ENCODE measurements around the gene AUTS2.

AUTS2 gene

GRCh38 chr7:70669854-70670253, 1071.6 kb downstream of the AUTS2 start:
- no peak overlapping the region for H3K27ac ChIP-seq (ENCODE audit: low read depth, low read length)
- H3K9me3 ChIP-seq (ENCODE audit: control insufficient read depth, insufficient read depth, low read depth, low read length), result no peaks in the 10 kb centered on the region
- peaks cover 27% of the 10 kb centered on the region; the same call in 1 of the 2 replicates for H3K27me3 ChIP-seq (ENCODE audit: control insufficient read depth, insufficient read depth, low read length)
- H3K4me1 ChIP-seq (ENCODE audit: control insufficient read depth, insufficient read depth, low read length), result peaks cover 6% of the 10 kb centered on the region
- no peak overlapping the region for H3K4me3 ChIP-seq (ENCODE audit: low read depth, low read length)
- no peak overlapping the region for H3K9ac ChIP-seq (ENCODE audit: low read length)
- H3K36me3 ChIP-seq (ENCODE audit: control insufficient read depth, insufficient read depth, low read length), result no peaks in the 10 kb centered on the region

DNA sequence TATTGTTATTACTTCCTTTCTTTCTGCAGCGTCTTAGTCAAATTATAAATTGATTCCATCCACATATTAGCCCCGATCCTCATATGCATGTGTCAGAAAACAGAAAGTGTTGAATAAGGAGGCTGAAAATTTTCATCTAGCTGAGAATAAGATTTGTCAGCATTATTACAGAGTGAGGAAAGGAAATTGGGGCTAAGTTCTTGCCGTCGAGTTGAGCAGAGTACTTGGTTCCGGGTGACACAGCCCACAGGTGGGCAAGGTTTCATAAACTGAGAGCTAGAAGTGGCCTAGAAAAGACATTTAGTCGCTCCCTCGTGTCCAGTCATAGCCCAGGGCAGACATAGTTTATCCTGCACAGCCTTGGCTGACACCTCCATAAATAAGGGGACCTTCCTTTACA, 1072.0 kb downstream of the AUTS2 start:
- peaks cover 32% of the 10 kb centered on the region; the same call in 1 of the 2 replicates for H3K27me3 ChIP-seq (ENCODE audit: control insufficient read depth, insufficient read depth, low read length)

DNA sequence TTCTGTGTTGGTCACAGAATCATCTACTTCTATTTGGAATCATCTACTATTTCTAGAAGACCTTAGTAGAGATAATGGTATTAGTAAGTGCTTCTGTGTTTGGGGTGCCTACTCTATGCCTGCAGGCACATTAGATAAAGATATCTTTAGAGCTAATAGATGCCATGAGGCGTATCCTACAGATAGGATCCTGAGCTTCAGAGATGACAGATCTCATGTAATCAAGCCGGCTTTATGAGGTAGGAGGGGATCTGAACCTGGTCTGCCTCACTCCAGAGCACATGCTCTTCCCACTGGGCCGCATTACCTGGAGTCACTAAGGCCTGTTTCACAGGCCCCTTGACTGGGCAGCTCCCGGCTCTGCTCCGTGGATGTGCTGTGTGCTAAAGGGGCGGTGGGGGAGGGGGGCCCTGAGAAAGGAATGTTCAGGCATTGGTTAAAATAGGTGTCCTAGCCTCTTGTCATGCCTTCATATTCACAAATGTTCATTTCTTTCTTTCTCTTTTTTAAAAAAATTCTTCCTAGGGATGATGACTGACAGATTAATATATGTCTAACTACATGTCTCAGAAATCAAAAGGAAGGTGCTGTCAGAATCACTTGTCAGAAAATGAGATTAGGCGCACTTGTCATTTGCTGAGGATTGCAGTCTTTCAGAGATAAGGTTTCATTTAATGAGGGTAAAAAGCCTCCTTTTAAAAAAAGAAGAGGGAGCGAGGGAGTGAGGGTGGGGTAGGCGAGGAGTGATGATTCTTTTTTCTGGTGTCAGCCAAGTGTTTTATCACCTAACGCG, 1075.7 kb downstream of the AUTS2 start:
- Histone ChIP-seq H3K27me3 (ENCODE audit: control insufficient read depth, insufficient read depth, low read length) (peaks cover 58% of the 10 kb centered on the region), H3K36me3 (ENCODE audit: control insufficient read depth, insufficient read depth, low read length) (no peaks in the 10 kb centered on the region), H3K9me3 (ENCODE audit: control insufficient read depth, insufficient read depth, low read depth, low read length) (no peaks in the 10 kb centered on the region), H3K4me1 (ENCODE audit: control insufficient read depth, insufficient read depth, low read length) (peaks cover 11% of the 10 kb centered on the region), H3K4me3 (ENCODE audit: low read depth, low read length) (no peak overlapping the region), H3K9ac (ENCODE audit: low read length) (no peak overlapping the region), H3K27ac (ENCODE audit: low read depth, low read length) (no peak overlapping the region)

More for the DNA sequence above, 1072.0 kb downstream of the AUTS2 start:
- Histone ChIP-seq H3K36me3 (ENCODE audit: control insufficient read depth, insufficient read depth, low read length) (no peaks in the 10 kb centered on the region), H3K27ac (ENCODE audit: low read depth, low read length) (no peak overlapping the region), H3K4me1 (ENCODE audit: control insufficient read depth, insufficient read depth, low read length) (peaks cover 6% of the 10 kb centered on the region), H3K4me3 (ENCODE audit: low read depth, low read length) (no peak overlapping the region), H3K9me3 (ENCODE audit: control insufficient read depth, insufficient read depth, low read depth, low read length) (no peaks in the 10 kb centered on the region), H3K9ac (ENCODE audit: low read length) (no peak overlapping the region)

- peaks cover 64% of the 10 kb centered on the region for H3K27me3 ChIP-seq (ENCODE audit: control insufficient read depth, insufficient read depth, low read length)
- H3K9ac ChIP-seq (ENCODE audit: low read length), result no peak overlapping the region
- no peak overlapping the region for H3K4me3 ChIP-seq (ENCODE audit: low read depth, low read length)
- no peaks in the 10 kb centered on the region for H3K36me3 ChIP-seq (ENCODE audit: control insufficient read depth, insufficient read depth, low read length)
- no peak overlapping the region for H3K27ac ChIP-seq (ENCODE audit: low read depth, low read length)
- peaks cover 12% of the 10 kb centered on the region for H3K4me1 ChIP-seq (ENCODE audit: control insufficient read depth, insufficient read depth, low read length)
- no peaks in the 10 kb centered on the region for H3K9me3 ChIP-seq (ENCODE audit: control insufficient read depth, insufficient read depth, low read depth, low read length)
Observed at GRCh38 chr7:70674571-70675010, 1076.3 kb downstream of the AUTS2 start.

DNA sequence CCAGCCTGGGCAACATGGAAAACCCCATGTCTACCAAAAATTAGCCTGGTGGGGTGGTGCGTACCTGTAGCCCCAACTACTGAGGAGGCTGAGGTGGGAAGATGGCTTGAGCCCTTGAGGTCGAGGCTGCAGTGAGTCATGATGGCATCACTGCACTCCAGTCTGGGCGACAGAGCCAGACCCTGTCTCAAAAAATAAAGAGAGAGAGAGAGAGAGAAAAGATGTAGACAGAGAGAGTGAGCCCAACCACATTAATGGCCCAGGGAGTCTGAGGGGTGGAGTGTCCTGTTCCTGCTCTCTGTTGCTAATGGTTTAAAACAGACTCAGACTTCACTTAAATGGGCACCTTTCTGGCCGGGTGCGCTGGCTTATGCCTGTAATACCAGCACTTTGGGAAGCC, 1078.0 kb downstream of the AUTS2 start:
- Histone ChIP-seq H3K27ac (ENCODE audit: low read depth, low read length) (no peak overlapping the region), H3K4me3 (ENCODE audit: low read depth, low read length) (no peak overlapping the region), H3K4me1 (ENCODE audit: control insufficient read depth, insufficient read depth, low read length) (peaks cover 27% of the 10 kb centered on the region), H3K27me3 (ENCODE audit: control insufficient read depth, insufficient read depth, low read length) (peaks cover 75% of the 10 kb centered on the region), H3K36me3 (ENCODE audit: control insufficient read depth, insufficient read depth, low read length) (no peaks in the 10 kb centered on the region), H3K9me3 (ENCODE audit: control insufficient read depth, insufficient read depth, low read depth, low read length) (no peaks in the 10 kb centered on the region), H3K9ac (ENCODE audit: low read length) (no peak overlapping the region)

- Histone ChIP-seq H3K4me1 (ENCODE audit: control insufficient read depth, insufficient read depth, low read length) (peaks cover 39% of the 10 kb centered on the region), H3K27me3 (ENCODE audit: control insufficient read depth, insufficient read depth, low read length) (peaks cover 92% of the 10 kb centered on the region), H3K36me3 (ENCODE audit: control insufficient read depth, insufficient read depth, low read length) (no peaks in the 10 kb centered on the region), H3K4me3 (ENCODE audit: low read depth, low read length) (no peak overlapping the region), H3K27ac (ENCODE audit: low read depth, low read length) (no peak overlapping the region), H3K9me3 (ENCODE audit: control insufficient read depth, insufficient read depth, low read depth, low read length) (no peaks in the 10 kb centered on the region), H3K9ac (ENCODE audit: low read length) (no peak overlapping the region)
Observed at GRCh38 chr7:70678621-70679251, 1080.5 kb downstream of the AUTS2 start.

DNA sequence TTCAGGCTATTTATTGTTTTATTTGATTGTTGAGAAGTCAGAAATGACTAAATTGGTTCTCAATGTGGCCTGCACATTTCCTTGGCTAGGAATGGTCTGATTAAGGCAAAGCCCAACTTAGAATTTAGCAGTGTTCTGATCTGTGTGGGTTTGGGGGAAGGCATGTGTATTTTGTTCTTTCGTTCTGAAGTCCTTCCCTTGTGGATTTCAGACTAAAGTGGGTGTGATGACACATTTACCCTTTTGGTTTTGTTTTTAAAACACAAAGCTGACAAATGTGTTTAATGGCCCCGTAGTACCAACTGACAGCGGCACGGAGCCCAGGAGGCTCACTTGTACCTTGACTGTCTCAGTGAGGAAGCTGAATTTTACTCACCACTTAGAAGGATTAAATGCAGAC, 1081.4 kb downstream of the AUTS2 start:
- H3K4me3 ChIP-seq (ENCODE audit: low read depth, low read length), result no peak overlapping the region
- H3K27me3 ChIP-seq (ENCODE audit: control insufficient read depth, insufficient read depth, low read length), result peaks cover 96% of the 10 kb centered on the region
- no peak overlapping the region for H3K9ac ChIP-seq (ENCODE audit: low read length)
- no peaks in the 10 kb centered on the region for H3K9me3 ChIP-seq (ENCODE audit: control insufficient read depth, insufficient read depth, low read depth, low read length)
- H3K4me1 ChIP-seq (ENCODE audit: control insufficient read depth, insufficient read depth, low read length), result peaks cover 35% of the 10 kb centered on the region
- H3K27ac ChIP-seq (ENCODE audit: low read depth, low read length), result no peak overlapping the region
- H3K36me3 ChIP-seq (ENCODE audit: control insufficient read depth, insufficient read depth, low read length), result no peaks in the 10 kb centered on the region

- Histone ChIP-seq H3K27me3 (ENCODE audit: control insufficient read depth, insufficient read depth, low read length) (peaks cover 96% of the 10 kb centered on the region), H3K4me3 (ENCODE audit: low read depth, low read length) (no peak overlapping the region), H3K4me1 (ENCODE audit: control insufficient read depth, insufficient read depth, low read length) (peaks cover 33% of the 10 kb centered on the region), H3K27ac (ENCODE audit: low read depth, low read length) (no peak overlapping the region), H3K36me3 (ENCODE audit: control insufficient read depth, insufficient read depth, low read length) (no peaks in the 10 kb centered on the region), H3K9me3 (ENCODE audit: control insufficient read depth, insufficient read depth, low read depth, low read length) (no peaks in the 10 kb centered on the region), H3K9ac (ENCODE audit: low read length) (no peak overlapping the region)
Observed at GRCh38 chr7:70680306-70680705, 1082.0 kb downstream of the AUTS2 start.

- H3K4me1 ChIP-seq (ENCODE audit: control insufficient read depth, insufficient read depth, low read length), result peaks cover 33% of the 10 kb centered on the region
- H3K27me3 ChIP-seq (ENCODE audit: control insufficient read depth, insufficient read depth, low read length), result peaks cover 96% of the 10 kb centered on the region
- H3K9me3 ChIP-seq (ENCODE audit: control insufficient read depth, insufficient read depth, low read depth, low read length), result no peaks in the 10 kb centered on the region
- peak overlapping the region; percentile 43 for H3K4me3 ChIP-seq (ENCODE audit: low read depth, low read length)
- peak overlapping the region; percentile 8 for H3K9ac ChIP-seq (ENCODE audit: low read length)
- H3K27ac ChIP-seq (ENCODE audit: low read depth, low read length), result no peak overlapping the region
- H3K36me3 ChIP-seq (ENCODE audit: control insufficient read depth, insufficient read depth, low read length), result no peaks in the 10 kb centered on the region
Observed at GRCh38 chr7:70680743-70681468, 1082.6 kb downstream of the AUTS2 start.

DNA sequence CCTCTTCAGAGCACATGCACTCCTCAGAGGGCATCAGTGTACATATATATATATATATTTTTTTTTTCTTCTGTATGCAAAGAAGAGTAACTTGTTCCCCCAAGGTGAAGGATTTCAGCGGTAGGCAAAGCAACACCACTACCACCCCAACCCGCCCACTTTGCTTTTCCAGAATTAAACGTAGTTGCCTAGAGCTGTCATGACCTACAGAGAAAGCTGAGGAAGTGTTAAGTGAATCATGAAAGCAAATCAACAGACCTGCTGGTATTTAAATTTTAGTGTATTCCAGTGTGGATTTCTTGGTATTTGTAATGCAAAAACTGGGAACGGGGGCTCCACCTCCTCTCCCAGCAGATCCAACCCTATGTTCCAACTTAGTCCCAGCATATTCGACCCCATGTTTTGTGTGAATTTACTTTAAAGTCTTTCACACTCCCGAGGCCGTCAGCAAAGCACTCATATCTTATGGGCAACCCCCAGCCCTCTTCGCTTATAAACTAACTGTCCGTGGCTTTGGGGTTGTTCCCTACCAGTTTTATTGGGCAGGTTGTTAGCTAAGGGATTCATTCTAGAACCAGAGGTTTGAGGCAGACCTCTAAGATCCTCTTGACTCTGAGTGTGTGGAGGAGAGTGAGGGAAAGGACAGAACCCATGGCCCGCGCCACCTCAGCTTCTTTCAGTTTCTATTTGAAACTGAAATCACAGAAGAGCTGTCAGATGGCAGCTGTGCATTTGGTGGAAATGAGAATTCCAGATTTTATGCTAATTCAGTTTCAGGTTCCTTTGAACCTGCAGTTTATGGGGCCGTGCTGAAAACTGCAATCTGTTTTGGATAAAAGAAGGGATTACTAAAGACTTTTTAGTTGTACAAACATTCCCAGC, 1083.4 kb downstream of the AUTS2 start:
- Histone ChIP-seq H3K4me1 (ENCODE audit: control insufficient read depth, insufficient read depth, low read length) (peaks cover 33% of the 10 kb centered on the region), H3K36me3 (ENCODE audit: control insufficient read depth, insufficient read depth, low read length) (no peaks in the 10 kb centered on the region), H3K9ac (ENCODE audit: low read length) (no peak overlapping the region), H3K4me3 (ENCODE audit: low read depth, low read length) (peak overlapping the region; percentile 43), H3K27me3 (ENCODE audit: control insufficient read depth, insufficient read depth, low read length) (peaks cover 96% of the 10 kb centered on the region), H3K9me3 (ENCODE audit: control insufficient read depth, insufficient read depth, low read depth, low read length) (no peaks in the 10 kb centered on the region), H3K27ac (ENCODE audit: low read depth, low read length) (no peak overlapping the region)
